Mesendoderm (in vitro differentiated cells): ENCODE measurements around the gene ALDH3A1.

Experiments used
- DNase-seq: peaks from one replicate; pipeline ENCODE4 v3.0.0; 2013
- H2AK5ac ChIP-seq: 2 replicates; pipeline ENCODE4 v1.6.1; 2013; ENCODE audit warnings: low read length, inconsistent platforms
- H2BK120ac ChIP-seq: 2 replicates; pipeline ENCODE4 v1.6.1; 2013; ENCODE audit warnings: low read depth, mild to moderate bottlenecking, low read length, moderate library complexity, mixed read lengths
- H2BK15ac ChIP-seq: replicated peaks from 2 replicates; pipeline ENCODE4 v1.6.1; 2013; ENCODE audit warnings: low read depth, mild to moderate bottlenecking, moderate library complexity
- H2BK5ac ChIP-seq: 2 replicates; pipeline ENCODE4 v1.6.1; 2013; ENCODE audit warnings: low read length, inconsistent platforms
- H3K18ac ChIP-seq: 2 replicates; pipeline ENCODE4 v1.6.1; 2013; ENCODE audit warnings: mild to moderate bottlenecking, low read length, mixed read lengths
- H3K23ac ChIP-seq: one replicate; pipeline ENCODE4 v1.6.1; 2013; ENCODE audit warnings: low read length
- H3K27ac ChIP-seq: 2 replicates; pipeline ENCODE4 v1.5.1; 2013; ENCODE audit warnings: low read depth, mild to moderate bottlenecking, inconsistent platforms, low read length, moderate library complexity
- H3K27me3 ChIP-seq: 2 replicates; pipeline ENCODE4 v1.6.1; 2013; ENCODE audit warnings: low read length, control low read depth, mild to moderate bottlenecking, inconsistent platforms; ENCODE audit not compliant: insufficient read depth, poor library complexity
- H3K36me3 ChIP-seq: 2 replicates; pipeline ENCODE4 v1.6.1; 2013; ENCODE audit warnings: low read length, inconsistent platforms; ENCODE audit not compliant: control insufficient read depth, insufficient read depth
- H3K4ac ChIP-seq: one replicate; pipeline ENCODE4 v1.6.1; 2013; ENCODE audit warnings: low read depth, mild to moderate bottlenecking, low read length, moderate library complexity
- H3K4me1 ChIP-seq: 2 replicates; pipeline ENCODE4 v1.6.1; 2013; ENCODE audit warnings: low read depth, low read length, inconsistent platforms; ENCODE audit not compliant: control insufficient read depth
- H3K4me2 ChIP-seq: 2 replicates; pipeline ENCODE4 v1.6.1; 2013; ENCODE audit warnings: low read length
- H3K4me3 ChIP-seq: 2 replicates; pipeline ENCODE4 v1.5.1; 2013; ENCODE audit warnings: mild to moderate bottlenecking, low read length
- H3K56ac ChIP-seq: one replicate; pipeline ENCODE4 v1.6.1; 2013; ENCODE audit warnings: low read length
- H3K79me1 ChIP-seq: 2 replicates; pipeline ENCODE4 v1.6.1; 2013; ENCODE audit warnings: low read length, inconsistent platforms
- H3K79me2 ChIP-seq: 2 replicates; pipeline ENCODE4 v1.6.1; 2013; ENCODE audit warnings: mild to moderate bottlenecking, low read length; ENCODE audit not compliant: control insufficient read depth, insufficient read depth
- H3K9ac ChIP-seq: 2 replicates; pipeline ENCODE4 v1.6.1; 2013; ENCODE audit warnings: low read length, inconsistent platforms
- H4K5ac ChIP-seq: one replicate; pipeline ENCODE4 v1.6.1; 2013; ENCODE audit warnings: low read length
- H4K8ac ChIP-seq: one replicate; pipeline ENCODE4 v1.6.1; 2013; ENCODE audit warnings: low read depth, mild to moderate bottlenecking, control low read depth, low read length, moderate library complexity
- WGBS: extraction: QIAGEN DNeasy Blood & Tissue Kit; methylation state at CpG from one replicate; pipeline ENCODE4 v1.1.7; 2013; ENCODE audit warnings: low lambda C conversion rate, missing lambda C conversion rate; ENCODE audit not compliant: insufficient coverage; ENCODE audit errors: extremely low coverage; 5-methylcytosine and 5-hydroxymethylcytosine counted together

Gene ALDH3A1

GRCh38 chr17:19756546-19756945, 8.4 kb upstream of the ALDH3A1 start:
- no peaks in the 10 kb centered on the region for H3K79me1 ChIP-seq
- H2AK5ac ChIP-seq: no peak overlapping the region
- no peak overlapping the region for H4K5ac ChIP-seq
- no peak overlapping the region for H3K18ac ChIP-seq
- H3K4ac ChIP-seq: no peak overlapping the region
- H3K4me3 ChIP-seq: no peak overlapping the region
- no peaks in the 10 kb centered on the region for H3K79me2 ChIP-seq
- H3K4me2 ChIP-seq: no peak overlapping the region
- H2BK15ac ChIP-seq: no peak overlapping the region
- no peak overlapping the region for H3K23ac ChIP-seq
- H3K4me1 ChIP-seq: peaks cover 3% of the 10 kb centered on the region
- no peak overlapping the region for H3K9ac ChIP-seq
- no peaks in the 10 kb centered on the region for H3K27me3 ChIP-seq
- H2BK5ac ChIP-seq: no peak overlapping the region
- no peaks in the 10 kb centered on the region for H3K36me3 ChIP-seq
- H3K27ac ChIP-seq: no peak overlapping the region
- no CpG with 5 or more reads among the region's 10 CpGs for WGBS
- no peak overlapping the region for H3K56ac ChIP-seq
- no peak overlapping the region for H2BK120ac ChIP-seq
- no peak overlapping the region for H4K8ac ChIP-seq
- DNase-seq: no peak

GRCh38 chr17:19755821-19756510, 7.9 kb upstream of the ALDH3A1 start:
- H3K9ac ChIP-seq: no peak overlapping the region
- no CpG with 5 or more reads among the region's 11 CpGs for WGBS
- no peaks in the 10 kb centered on the region for H3K36me3 ChIP-seq
- no peaks in the 10 kb centered on the region for H3K79me2 ChIP-seq
- H3K79me1 ChIP-seq: no peaks in the 10 kb centered on the region
- no peak overlapping the region for H3K27ac ChIP-seq
- no peak overlapping the region for H2BK15ac ChIP-seq
- H3K4me1 ChIP-seq: peaks cover 3% of the 10 kb centered on the region
- H2AK5ac ChIP-seq: no peak overlapping the region
- H3K23ac ChIP-seq: no peak overlapping the region
- H3K4me3 ChIP-seq: no peak overlapping the region
- H3K56ac ChIP-seq: peak overlapping the region; percentile 46
- no peak overlapping the region for H2BK5ac ChIP-seq
- H4K5ac ChIP-seq: no peak overlapping the region
- H2BK120ac ChIP-seq: no peak overlapping the region
- H3K4me2 ChIP-seq: no peak overlapping the region
- no peaks in the 10 kb centered on the region for H3K27me3 ChIP-seq
- no peak overlapping the region for H3K4ac ChIP-seq
- no peak overlapping the region for H3K18ac ChIP-seq
- DNase-seq: no peak
- H4K8ac ChIP-seq: no peak overlapping the region

GRCh38 chr17:19755392-19755791, 7.3 kb upstream of the ALDH3A1 start:
- Histone ChIP-seq H3K79me1 (no peaks in the 10 kb centered on the region), H3K4me1 (peaks cover 3% of the 10 kb centered on the region), H2BK120ac (no peak overlapping the region), H3K4me2 (no peak overlapping the region), H3K79me2 (no peaks in the 10 kb centered on the region), H3K4me3 (no peak overlapping the region), H3K23ac (no peak overlapping the region), H2BK5ac (no peak overlapping the region), H3K27ac (no peak overlapping the region), H3K27me3 (no peaks in the 10 kb centered on the region), H3K18ac (no peak overlapping the region), H4K5ac (no peak overlapping the region), H3K9ac (no peak overlapping the region), H4K8ac (no peak overlapping the region), H3K4ac (no peak overlapping the region), H3K56ac (no peak overlapping the region), H2AK5ac (no peak overlapping the region), H3K36me3 (no peaks in the 10 kb centered on the region), H2BK15ac (no peak overlapping the region)
- no peak for DNase-seq
- no CpG with 5 or more reads among the region's 6 CpGs for WGBS

- no peak overlapping the region for H3K23ac ChIP-seq
- H2BK120ac ChIP-seq: no peak overlapping the region
- H2AK5ac ChIP-seq: no peak overlapping the region
- H3K4me3 ChIP-seq: no peak overlapping the region
- H2BK5ac ChIP-seq: no peak overlapping the region
- H3K79me1 ChIP-seq: no peaks in the 10 kb centered on the region
- H3K4ac ChIP-seq: no peak overlapping the region
- no peak overlapping the region for H3K9ac ChIP-seq
- no peak overlapping the region for H4K5ac ChIP-seq
- H3K18ac ChIP-seq: no peak overlapping the region
- peaks cover 3% of the 10 kb centered on the region for H3K4me1 ChIP-seq
- no peak overlapping the region for H3K27ac ChIP-seq
- no peaks in the 10 kb centered on the region for H3K79me2 ChIP-seq
- H4K8ac ChIP-seq: no peak overlapping the region
- H3K27me3 ChIP-seq: no peaks in the 10 kb centered on the region
- H3K4me2 ChIP-seq: no peak overlapping the region
- WGBS: no CpG with 5 or more reads among the region's 12 CpGs
- no peak for DNase-seq
- H3K56ac ChIP-seq: no peak overlapping the region
- H3K36me3 ChIP-seq: no peaks in the 10 kb centered on the region
- no peak overlapping the region for H2BK15ac ChIP-seq
These were observed 5.8 kb upstream of the ALDH3A1 start for GRCh38 chr17:19753661-19754463.

GRCh38 chr17:19753051-19753509, 5.0 kb upstream of the ALDH3A1 start:
- H3K4me3 ChIP-seq: no peak overlapping the region
- H3K4ac ChIP-seq: no peak overlapping the region
- H3K4me1 ChIP-seq: peaks cover 3% of the 10 kb centered on the region
- H3K4me2 ChIP-seq: no peak overlapping the region
- H3K79me2 ChIP-seq: no peaks in the 10 kb centered on the region
- no peak overlapping the region for H3K27ac ChIP-seq
- no peaks in the 10 kb centered on the region for H3K36me3 ChIP-seq
- no peaks in the 10 kb centered on the region for H3K27me3 ChIP-seq
- H3K18ac ChIP-seq: no peak overlapping the region
- no peak overlapping the region for H4K8ac ChIP-seq
- H2BK120ac ChIP-seq: no peak overlapping the region
- H2BK15ac ChIP-seq: no peak overlapping the region
- H2BK5ac ChIP-seq: no peak overlapping the region
- peak overlapping the region; percentile 4 for H3K56ac ChIP-seq
- no CpG with 5 or more reads among the region's 12 CpGs for WGBS
- H4K5ac ChIP-seq: no peak overlapping the region
- H3K9ac ChIP-seq: no peak overlapping the region
- H2AK5ac ChIP-seq: no peak overlapping the region
- DNase-seq: peak; percentile 61
- no peak overlapping the region for H3K23ac ChIP-seq
- H3K79me1 ChIP-seq: no peaks in the 10 kb centered on the region
